GM18870 (cell line): ENCODE data around the gene SNX6.
"Not testable (repeated sequence)": the region's sequence is repeated elsewhere in the genome, so short reads cannot be mapped to it uniquely, and the experiment has no call there.

Experiments used
- ATAC-seq: cut with Tn5 transposase; IDR thresholded peaks from one replicate; pipeline ENCODE4 v1.9.1; 2021; ENCODE audit warnings: moderate library complexity; ENCODE audit not compliant: unreplicated experiment

SNX6 gene

DNA sequence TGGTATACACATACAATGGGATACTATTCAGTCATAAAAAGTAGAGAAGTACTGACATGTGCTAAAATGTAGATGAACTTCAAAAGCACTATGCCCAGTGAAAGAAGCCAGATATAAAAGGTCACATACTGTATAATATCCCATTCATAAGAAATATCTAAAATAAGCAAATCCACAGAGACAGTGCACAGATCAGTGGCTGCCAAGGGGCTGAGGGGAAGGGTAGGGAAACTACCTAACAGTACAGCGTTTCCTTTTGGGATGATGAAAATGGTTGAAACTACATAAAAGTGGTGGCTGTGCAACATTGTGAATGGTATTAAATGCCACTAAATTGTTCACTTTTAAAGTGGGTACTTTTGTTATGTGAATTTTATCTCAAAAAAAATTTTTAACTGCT, 102.4 kb downstream of the SNX6 start:
- no peak for ATAC-seq

- ATAC-seq, result not testable (repeated sequence)
Measured at GRCh38 chr14:34524216-34524615, 105.7 kb downstream of the SNX6 start.

DNA sequence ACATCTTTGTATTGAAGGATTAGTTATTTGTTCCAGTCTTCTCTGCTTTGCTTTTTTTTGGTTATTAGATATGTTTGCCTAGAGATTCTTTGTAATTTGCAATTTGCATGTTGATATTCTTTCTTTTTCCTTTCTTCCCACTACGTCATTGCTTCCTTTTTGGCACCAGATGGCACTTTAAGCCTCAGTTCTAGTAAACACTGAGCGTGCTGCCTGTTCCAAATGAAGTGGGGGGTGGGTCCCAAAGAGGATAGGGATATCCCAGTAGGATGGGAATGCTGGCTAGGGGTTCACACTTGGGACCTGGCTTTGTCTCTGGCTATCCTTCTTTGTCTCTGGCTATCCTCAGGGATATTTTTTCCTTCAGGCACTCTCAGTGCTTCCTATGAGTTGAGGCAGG, 107.5 kb downstream of the SNX6 start:
- ATAC-seq, result no peak

DNA sequence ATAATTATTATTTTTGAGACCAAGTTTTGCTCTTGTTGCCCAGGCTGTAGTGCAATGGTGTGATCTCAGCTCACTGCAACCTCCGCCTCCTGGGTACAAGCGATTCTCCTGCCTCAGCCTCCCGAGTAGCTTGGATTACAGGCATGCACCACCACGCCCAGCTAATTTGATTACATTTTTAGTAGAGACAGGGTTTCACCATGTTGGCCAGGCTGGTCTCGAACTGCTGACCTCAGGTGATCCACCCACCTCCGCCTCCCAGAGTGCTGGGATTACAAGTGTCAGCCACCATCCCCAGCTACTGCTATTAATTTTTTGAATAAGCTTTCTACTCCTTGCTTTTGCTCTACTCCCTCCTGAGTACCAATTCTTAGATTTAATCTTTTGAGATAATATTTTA, 108.9 kb downstream of the SNX6 start:
- ATAC-seq, result not testable (repeated sequence)

DNA sequence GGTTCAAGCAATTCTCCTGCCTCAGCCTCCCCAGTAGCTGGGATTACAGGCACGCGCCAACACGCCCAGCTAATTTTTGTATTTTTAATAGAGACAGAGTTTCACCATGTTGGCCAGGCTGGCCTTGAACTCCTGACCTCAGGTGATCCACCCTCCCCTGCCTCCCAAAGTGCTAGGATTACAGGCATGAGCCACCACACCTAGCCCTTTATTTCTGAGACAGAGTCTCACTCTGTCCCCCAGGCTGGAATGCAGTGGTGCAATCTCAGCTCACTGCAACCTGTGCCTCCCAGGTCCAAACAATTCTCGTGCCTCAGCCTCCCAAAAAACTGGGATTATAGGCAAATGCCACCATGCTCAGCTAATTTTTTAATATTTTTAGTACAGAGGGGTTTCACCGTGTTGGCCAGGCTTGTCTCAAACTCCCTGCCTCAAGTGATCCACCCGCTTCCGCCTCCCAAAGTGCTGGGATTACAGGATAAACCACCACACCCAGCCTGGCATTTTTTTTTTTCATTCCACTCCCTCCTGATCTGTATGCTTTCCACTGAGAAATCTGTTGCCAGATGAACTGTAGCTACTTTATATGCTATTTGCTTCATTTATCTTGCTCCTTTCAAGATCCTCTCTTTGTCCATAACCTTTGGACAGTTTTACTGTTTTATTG, 109.5 kb downstream of the SNX6 start:
- ATAC-seq, result not testable (repeated sequence)
